Dedifferentiated amniotic fluid mesenchymal stem cell (primary cell): ENCODE measurements around the gene LRRK1.

Experiments
- DNase-seq: peaks from one replicate; pipeline ENCODE4 v3.0.0-alpha.2; 2016; ENCODE audit errors: extremely low spot score

LRRK1 gene

DNA sequence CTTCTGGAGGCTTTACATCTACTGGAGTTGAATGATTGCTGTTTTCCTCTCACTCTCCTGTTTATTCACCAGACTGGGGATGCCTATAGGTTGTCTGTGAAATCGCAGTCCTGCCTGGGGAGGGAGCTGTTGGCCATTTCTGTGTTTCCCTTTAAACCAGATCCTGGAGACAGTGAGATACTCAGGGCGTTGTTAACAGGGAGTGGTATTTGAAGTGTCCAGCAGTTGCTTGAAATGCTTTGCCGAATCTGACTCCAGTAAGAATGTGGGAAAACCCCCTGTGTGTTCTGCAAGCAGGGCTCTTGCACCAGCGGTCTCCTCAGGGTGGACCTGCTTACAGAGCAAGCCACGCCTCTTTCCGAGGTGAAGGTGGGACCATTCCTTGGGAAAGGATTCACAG lies 4.3 kb upstream of the LRRK1 start:
- no peak for DNase-seq

GRCh38 chr15:100918034-100918689 lies 995 bp upstream of the LRRK1 start:
- DNase-seq = peak; percentile 26

GRCh38 chr15:100919481-100920405 lies 586 bp downstream of the LRRK1 start:
- DNase-seq = no peak

GRCh38 chr15:100920516-100921135 lies 1.5 kb downstream of the LRRK1 start:
- no peak for DNase-seq

GRCh38 chr15:100922192-100923040 lies 3.3 kb downstream of the LRRK1 start:
- no peak for DNase-seq

- no peak for DNase-seq
Observed at GRCh38 chr15:100923076-100923475, 3.9 kb downstream of the LRRK1 start.

- DNase-seq = no peak
Observed at GRCh38 chr15:100923902-100924301, 4.7 kb downstream of the LRRK1 start.

DNA sequence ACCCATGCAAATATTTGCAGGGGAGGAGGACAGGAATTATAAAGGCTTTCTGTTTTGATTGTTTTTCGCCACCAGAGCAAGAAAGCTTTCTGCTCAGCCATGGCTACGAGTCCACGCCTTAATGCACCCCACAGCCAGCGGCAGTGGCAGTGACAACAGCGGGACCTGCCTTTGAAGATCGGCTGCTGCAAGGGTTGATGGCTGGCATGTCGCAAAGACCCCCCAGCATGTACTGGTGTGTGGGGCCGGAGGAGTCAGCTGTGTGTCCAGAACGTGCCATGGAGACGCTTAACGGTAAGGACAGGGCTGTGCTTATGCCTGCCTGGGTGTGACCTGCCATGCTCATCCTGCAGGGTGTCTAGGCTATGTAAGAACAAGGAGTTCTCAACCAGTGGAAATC lies 5.3 kb downstream of the LRRK1 start:
- no peak for DNase-seq

DNA sequence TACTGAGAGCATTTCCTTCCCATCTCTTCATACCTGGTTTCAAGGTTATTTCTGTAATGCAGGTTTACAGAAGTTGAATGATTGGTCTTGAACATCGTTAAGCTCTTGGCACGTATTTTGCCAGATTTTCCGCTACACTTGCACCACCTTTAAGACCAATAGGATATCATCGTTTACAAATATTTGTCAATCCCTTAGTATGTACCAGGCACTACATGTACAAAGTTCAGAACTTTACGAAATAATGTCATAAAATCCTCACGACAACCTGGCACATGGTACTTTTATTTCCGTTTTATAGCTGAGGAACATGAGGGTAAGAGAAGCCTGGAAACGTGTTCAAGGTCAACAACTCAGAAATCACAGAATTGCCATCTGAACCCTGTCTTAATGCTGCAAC lies 6.3 kb downstream of the LRRK1 start:
- DNase-seq = no peak

DNA sequence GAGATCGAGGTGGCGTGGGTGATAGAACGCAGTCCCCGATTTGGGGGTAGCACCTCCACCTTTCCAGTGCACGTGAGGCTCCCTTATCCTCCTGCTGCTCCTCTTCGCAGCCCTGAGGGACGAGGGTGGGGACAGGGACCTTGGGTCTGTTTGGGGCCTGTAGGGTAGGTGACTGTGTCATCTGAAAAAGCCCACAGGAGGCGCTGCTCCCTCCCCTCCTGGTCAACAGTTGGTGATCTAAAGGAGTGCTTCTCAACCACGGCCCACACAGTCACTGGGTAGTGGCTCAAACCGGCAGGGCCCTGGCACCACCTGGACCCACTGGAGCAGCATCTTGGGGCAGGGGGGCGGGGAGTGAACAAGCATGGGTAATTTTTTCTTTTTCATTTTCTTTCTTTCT lies 7.1 kb downstream of the LRRK1 start:
- DNase-seq = no peak

DNA sequence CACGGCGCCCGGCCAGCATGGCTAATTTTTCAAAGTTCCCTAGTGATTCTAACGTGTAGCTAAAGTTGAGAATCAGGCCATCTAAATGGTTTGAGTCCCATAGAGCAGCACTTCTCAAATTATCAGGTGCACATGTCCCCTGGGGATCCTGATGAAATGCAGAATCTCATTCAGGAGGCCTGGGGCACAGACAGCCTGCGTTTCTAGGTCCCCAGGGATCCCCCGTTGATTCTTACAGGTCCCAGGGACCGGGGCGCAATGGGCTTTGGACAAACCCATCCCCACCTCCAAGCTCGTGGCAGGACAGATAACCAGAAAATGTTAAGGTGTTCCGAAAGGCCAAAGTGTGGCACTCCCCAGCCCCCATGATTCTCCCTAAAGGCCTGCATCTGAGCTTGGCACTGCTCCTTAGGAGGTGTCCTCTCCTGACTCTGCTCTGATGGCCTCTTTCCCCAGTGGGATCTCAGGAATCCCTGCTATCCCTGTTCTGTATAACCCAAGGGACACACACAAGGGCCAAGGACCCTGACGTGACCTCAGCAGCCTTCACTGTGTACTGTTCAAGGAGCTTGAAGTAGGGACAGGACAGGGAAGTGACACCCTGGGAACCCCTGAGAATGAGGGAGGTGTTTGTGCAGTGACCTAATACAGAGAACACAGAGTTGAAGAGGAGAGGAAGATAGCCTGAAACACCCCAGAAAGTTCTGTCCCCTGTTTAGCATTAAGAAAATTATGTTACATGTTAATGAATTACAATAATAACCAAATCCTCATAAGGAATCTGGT lies 8.0 kb downstream of the LRRK1 start:
- no peak for DNase-seq

DNA sequence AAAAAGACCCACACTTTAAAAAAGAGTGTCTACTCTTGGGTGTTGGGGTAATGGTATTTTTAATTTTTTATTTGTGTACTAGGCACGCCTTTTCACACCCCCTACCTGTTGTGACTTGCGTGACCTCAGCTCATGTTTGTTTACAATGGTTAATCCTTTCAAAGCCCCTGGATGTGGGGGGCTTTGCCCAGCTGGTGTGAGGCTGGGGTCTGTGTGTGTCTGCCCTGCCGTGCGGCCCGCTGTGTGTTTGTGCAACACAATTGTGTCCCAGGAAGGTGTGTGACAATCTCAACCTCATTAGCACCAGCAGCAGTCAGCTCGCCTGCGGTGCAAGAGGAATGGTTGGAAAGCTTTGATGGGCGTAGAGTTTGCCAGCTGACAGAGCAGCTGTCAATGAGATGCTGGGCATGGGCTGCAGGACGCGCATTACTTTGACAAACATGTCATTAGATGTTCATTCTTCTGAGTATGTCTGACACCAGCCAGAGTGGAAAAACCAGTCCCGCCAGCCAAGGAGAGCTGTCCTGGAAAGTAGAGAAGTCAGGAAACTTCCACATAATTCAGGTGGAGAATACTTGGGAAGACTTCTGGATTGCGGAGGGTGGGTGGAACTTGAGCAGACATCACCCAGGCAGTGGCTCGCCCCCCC lies 9.6 kb downstream of the LRRK1 start:
- no peak for DNase-seq

DNA sequence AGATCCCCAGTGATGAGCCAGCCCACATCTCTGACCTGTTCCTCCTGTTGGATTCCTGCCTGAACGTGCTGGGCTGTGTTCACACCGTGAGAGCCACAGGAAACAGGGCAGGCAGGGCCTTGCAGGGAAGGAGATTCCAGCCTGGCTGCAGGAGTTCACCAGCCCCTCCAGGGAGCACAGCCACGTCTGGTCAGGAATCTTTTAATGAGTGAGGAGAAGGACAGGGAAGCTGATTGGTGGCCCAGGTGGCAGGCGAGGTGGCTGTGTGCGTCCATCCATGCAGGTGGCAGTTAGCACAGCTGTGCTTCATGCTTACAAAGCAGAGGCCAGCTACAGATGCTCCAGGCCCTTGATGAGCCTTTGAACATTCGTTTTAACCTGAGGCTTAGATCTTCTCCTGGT lies 10.5 kb downstream of the LRRK1 start:
- DNase-seq = no peak

DNA sequence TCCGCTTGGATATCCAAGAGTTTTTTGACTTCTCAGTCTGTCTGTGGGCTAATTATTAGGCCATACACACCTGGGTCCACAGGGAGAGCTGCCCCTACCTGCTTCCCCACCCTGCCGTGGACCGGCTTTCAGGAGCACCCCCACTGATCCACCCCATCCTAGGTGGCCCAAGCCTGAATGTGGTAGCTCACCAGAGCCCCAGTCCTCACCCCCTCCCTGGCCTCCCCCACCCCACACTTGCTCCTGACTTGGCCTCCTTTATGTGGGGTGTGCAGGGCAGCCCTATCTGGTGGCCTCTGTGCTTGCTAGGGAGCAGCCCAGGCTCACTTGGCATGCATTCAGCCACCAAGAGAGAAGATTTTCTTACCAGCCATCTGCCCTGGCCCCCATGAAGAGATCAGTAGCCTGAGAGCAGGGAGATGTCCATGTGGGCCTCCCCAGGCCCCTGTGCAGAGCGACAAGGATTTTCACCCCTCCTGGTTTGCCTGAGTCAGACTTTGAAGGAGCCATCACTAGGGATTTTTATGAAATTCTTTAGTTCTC lies 11.2 kb downstream of the LRRK1 start:
- no peak for DNase-seq

- DNase-seq = no peak
Observed at GRCh38 chr15:100931143-100931890, 12.2 kb downstream of the LRRK1 start.

DNA sequence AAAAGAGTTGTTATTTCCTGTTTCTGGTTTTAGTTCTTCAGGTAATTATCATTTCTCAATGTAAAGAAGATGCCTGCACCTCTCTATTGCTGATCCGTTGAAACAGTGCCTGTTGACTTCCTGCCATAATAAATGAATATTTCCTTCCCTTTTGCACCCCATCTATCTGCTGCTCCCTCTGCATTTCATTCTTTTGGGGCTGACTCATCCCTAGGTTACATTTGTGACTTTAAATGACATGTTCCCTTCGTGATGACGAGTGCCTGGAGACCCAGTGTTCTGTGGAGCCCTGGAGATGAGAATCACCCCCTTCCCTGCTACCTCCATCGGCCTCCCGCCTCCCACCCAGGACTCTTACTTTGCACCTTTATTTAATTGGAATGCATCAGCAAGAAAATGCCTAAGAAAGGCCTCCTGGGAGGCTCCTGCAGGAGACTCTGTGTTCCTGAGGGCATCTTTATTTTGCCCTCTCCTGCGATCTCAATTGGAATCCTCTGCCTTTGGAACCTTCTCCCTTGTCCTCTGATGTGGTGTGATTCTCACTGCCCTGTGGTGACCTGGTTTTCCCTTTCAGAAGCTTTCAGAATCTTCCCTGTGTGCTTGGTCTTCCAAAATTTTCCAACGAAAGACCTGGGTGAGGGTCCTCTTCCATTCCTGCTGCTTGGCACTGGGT lies 13.7 kb downstream of the LRRK1 start:
- DNase-seq = no peak

- no peak for DNase-seq
Observed at GRCh38 chr15:100934166-100934565, 15.0 kb downstream of the LRRK1 start.

DNA sequence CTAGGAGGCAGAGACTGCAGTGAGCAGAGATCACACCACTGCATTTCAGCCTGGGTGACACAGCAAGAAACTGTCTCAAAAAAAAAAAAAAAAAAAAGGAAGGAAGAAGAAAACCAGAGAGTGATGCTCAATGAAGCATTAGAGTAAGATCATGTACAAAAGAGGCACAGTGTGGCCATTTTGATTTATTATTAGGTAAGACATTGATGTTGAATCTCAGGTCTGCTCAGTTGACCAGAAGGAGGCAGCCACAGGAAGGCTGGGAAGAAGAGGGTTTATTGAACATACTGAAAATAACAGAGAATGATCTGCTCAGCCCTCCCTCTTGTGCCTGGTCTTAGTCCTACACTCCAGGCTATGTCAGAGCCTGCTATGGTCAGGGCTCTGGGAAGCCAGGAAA lies 15.6 kb downstream of the LRRK1 start:
- no peak for DNase-seq

DNA sequence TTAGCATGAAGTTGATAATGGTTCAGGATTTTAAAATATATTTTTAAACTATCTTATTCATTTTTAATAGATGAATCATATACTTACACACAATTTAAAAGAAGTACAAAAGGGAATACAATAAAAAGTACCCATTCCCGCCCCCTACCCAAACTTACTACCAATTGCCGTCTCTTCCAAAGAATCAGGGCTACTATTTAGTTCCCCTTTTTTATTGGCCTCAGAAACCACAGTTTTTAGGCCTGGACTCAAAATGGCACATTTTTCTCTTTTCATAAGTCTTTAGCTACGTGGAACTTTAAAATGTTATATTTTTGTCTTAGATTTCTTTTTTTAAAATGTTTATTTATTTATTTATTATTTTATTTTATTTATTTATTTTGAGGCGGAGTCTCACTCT lies 18.0 kb downstream of the LRRK1 start:
- no peak for DNase-seq
